GM19467 (cell line): ENCODE measurements around the gene KASH5.
A peak's percentile ranks its signal among the peaks of the same experiment; 100 is the strongest.

Source experiments
- ATAC-seq: cut with Tn5 transposase; IDR thresholded peaks from one replicate; pipeline ENCODE4 v1.9.1; 2021; ENCODE audit warnings: mild to moderate bottlenecking, moderate library complexity; ENCODE audit not compliant: unreplicated experiment

The KASH5 gene, protein sequence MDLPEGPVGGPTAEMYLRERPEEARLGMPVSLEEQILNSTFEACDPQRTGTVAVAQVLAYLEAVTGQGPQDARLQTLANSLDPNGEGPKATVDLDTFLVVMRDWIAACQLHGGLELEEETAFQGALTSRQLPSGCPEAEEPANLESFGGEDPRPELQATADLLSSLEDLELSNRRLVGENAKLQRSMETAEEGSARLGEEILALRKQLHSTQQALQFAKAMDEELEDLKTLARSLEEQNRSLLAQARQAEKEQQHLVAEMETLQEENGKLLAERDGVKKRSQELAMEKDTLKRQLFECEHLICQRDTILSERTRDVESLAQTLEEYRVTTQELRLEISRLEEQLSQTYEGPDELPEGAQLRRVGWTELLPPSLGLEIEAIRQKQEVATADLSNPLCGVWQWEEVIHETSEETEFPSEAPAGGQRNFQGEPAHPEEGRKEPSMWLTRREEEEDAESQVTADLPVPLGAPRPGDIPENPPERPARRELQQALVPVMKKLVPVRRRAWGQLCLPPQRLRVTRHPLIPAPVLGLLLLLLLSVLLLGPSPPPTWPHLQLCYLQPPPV

GRCh38 chr19:49387936-49388372, at the start of gene KASH5:
Gene KASH5 (plus strand): TSS chr19:49388249. CDS start chr19:49390884, 2,635 bp downstream.
- no peak for ATAC-seq

DNA sequence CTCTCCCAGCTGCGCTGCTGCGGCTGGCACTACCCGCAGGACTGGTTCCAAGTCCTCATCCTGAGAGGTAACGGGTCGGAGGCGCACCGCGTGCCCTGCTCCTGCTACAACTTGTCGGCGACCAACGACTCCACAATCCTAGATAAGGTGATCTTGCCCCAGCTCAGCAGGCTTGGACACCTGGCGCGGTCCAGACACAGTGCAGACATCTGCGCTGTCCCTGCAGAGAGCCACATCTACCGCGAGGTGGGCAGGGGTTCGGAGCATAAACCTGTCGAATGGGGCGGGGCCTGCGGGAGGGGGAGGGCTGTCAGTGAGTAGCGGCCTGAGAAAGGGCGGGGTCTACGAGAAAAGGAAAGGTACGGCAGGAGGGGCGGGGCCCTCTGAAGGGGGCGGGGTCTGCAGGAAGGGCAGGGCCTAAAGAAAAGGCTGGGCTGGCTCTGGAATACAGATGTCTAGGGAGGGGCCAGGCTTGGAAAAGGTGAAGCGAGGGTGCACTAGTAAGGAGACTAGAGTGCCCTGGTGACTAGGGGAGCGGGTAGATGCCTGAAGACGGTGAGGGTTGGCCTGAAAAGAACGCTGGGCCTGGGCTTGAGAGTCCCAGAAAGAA, 49.3 kb upstream of the KASH5 start:
- no peak for ATAC-seq

- no peak for ATAC-seq
Measured at GRCh38 chr19:49339301-49340068, 48.6 kb upstream of the KASH5 start.

DNA sequence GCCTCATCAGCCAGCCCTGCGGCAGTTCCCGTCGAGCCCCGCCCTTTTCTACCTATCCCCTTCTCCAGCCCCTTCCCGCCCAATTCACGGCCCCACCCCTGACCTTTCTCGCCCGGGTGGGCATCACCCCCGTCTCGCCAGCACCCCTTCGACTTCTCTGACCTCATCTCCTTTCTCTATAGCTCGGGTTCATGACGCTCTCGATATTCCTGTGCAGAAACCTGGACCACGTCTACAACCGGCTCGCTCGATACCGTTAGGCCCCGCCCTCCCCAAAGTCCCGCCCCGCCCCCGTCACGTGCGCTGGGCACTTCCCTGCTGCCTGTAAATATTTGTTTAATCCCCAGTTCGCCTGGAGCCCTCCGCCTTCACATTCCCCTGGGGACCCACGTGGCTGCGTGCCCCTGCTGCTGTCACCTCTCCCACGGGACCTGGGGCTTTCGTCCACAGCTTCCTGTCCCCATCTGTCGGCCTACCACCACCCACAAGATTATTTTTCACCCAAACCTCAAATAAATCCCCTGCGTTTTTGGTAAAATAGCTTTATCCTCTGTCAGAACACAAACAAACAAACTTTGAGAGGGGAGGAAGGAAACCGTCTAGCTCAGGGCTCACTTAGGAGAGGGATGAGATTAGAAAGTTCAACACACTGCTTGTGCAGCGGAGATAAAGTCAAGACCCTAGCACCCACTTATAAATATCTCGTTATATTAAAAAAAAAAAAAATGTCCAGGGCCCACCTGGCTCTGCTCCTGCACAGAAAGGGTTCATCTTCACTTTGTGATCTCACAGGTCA, 47.8 kb upstream of the KASH5 start:
- peak; percentile 44 for ATAC-seq

DNA sequence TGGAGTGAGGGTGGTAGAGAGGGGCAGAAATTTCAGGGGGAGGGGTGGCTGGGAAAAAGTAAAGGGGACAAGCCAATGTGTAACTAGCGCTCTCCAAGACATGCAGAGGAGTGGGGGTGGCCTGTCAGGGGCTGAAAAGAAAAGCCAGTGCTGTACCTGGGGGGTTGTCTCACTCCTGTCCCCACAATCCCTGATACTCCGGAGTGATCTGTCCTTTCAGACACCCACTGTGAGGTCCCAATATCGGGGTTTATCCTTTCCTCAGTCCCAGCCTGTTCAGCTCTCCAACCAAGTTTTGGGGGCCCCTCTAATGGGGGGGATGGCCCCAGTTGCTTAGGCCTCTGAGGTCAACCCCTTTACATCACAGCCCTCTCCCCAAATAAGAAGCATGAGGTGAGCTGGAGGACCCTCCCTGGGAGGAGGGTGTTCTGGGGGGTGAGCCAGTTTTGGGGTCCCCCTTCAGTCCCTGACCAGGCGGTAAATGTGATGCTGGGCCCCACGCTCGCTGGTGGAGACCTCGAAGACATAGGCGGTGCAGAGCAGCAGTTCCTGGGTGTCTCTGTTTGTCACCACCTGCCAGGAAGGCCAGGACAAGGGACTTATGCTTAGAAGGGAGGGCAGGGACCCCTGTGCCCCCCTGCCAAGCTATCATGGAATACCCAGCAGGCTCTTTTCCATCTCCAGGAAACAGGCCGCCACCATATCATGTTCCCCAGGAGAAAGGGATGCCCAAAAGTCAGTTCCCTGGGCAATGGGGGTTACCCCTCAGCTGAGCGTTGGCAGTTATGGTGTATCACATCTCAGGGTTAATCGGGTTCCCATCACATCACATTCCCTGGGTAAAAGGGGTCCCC, 47.0 kb upstream of the KASH5 start:
- no peak for ATAC-seq

- no peak for ATAC-seq
Measured at GRCh38 chr19:49342291-49342721, 45.7 kb upstream of the KASH5 start.

GRCh38 chr19:49343123-49343522, 44.9 kb upstream of the KASH5 start:
- no peak for ATAC-seq

- no peak for ATAC-seq
Measured at GRCh38 chr19:49344505-49345423, 43.3 kb upstream of the KASH5 start.

DNA sequence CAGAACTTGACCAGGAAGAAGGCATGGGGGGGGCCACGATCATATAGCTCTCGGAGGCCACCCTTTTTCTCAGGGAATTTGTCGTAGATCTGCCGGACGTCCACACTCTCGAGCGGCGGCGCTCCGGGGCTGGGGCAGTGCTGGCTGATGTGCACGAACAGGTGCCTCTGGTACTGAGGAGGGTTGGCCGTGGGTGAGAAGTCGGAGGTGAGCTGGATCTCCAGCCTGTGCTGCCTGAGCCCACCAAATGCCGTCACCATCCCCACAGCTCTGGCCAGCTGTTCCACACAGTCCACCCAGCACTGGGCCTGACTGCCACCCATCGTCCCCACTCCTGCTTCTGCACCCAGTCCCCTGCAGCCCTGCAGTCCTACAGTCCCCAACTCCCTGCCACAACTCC, 40.9 kb upstream of the KASH5 start:
- ATAC-seq: no peak

GRCh38 chr19:49347835-49348234, 40.2 kb upstream of the KASH5 start:
- ATAC-seq: no peak

DNA sequence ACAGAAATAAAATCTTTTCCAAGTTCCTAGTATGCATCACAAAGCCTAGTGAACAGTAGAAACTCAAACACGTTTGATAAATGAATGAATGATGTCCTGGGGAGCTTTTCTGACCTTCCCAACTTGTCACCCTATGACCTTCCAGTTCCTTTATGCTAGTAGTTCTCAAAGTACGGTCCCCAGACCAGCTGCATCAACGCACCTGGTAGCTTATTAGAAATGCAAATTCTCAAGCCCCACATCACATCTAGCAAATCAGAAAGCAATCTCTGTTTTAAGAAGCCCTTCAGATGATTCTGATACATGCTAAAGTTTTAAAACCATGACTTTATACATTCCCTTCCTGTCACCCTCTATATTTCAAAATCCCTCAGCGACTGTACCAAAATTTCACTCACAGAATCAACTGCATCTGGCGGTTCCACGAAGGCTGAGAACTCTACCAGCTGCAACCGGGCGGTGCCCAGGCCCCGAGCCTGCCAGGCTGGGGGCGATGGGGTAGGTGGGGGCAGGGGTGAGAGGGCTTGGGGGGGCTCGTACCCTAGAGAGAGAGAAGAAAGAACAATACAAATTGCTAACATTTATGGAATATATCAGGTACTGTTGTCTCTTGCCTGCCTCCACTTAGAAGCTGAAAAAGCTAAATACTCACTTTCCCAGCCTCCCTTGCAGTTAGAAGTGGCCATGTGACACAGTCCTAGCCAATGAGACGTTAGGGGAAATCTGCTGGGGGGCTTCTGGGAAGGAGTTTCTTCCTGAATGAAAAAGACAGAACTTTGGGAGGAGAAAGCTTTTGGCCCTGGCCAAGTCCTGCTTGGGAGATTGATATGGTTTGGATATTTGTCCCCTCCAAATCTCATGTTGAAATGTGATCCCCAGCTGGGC, 39.5 kb upstream of the KASH5 start:
- no peak for ATAC-seq

DNA sequence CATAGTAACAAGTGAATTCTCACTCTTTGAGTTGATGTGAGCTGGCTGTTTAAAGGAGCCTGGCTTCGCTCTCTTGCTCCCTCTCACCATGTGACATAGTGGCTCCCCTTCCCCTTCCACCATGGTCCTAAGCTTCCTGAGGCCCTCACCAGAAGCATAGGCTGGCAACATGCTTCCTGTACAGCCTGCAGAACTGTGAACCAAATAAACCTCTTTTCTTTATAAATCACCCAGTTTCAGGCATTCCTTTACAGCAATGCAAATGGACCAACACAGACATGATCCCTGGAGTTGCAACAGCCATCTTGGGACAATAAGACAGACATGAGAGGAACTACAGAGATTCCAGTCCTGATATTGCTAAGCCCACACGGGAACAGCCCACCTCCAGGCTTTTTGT, 38.5 kb upstream of the KASH5 start:
- no peak for ATAC-seq

- ATAC-seq: no peak
Measured at GRCh38 chr19:49355909-49356353, 32.1 kb upstream of the KASH5 start.

DNA sequence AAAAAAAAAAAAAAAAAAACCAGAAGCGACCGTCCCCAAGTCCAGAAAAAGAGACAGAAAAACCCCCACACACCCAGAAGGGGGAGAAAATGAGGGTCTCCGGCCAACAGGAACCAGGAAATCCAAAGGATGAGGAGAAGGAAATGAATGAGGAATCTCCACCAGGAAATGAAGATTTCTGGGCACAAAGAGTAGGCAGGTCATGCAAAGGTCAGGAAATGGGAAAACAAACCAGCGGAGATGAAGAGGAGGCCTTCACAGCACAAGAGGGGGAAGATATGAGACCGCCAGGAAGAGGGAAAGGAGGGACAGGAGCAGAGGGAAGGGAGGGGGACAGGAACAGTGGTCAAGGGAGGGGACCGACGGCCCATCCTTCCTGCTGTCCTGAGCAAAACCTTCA, 31.7 kb upstream of the KASH5 start:
- ATAC-seq: no peak

DNA sequence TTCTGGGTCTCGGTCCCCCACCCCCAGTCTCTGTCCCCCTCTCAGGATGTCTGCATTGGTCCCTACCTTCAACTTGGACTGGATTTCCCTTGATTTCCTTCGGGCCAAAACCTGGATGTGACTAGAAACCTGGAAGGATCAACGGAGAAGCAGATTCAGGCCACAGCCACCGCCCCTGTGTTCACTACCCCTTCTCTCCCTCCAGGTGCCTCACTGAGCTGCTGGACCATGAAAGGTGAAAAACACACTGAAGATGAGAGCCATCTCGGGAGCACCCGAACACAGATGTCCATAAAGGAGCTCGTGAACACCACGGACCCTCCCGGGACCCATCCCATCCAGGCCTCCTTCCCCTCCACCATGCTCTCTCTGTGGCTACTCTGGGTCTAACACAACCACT, 30.9 kb upstream of the KASH5 start:
- no peak for ATAC-seq

DNA sequence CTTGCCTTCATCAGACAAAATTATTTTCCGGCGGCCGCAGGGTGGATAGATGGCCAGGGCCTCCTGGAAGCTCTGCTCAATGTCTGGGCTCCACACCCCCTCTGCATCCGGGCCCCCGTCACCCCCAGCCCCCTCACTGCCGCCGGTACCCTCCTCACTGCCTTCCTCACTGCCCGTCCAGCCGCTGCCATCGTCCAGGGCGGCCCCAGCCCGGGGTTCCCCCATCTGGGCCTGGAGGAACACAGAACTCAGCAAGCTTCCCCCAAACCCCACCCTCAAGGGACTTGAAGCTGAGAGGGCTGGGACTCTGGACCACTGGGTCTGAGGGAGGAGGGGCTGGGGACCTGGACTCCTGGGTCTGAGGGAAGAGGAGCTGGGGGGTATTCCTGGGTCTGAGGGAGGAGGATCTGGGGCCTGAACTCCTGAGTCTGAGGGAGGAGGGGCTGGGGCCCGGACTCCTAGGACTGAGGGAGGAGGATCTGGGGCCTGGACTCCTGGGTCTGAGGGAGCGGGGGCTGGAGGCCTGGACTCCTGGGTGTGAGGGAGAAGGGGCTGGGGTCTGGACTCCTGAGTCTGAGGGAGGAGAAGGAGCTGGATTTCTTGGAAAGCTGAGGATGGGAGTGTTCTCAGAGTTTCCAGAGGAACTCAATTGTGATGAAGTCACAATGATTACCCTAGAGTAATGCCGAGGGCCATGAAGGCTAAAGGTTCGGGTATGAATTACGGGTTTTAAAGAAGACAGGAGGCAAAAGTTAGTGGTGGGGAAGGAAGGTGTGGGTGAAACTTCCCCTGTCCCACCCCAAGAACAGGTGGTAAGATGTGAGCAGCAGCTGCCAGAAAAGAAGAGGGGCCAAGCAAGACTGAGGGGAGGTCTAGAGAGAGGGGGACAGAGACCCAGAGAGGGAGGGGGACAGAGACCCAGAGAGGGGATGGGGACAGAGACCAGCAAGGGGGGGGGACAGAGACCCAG, 27.9 kb upstream of the KASH5 start:
- no peak for ATAC-seq
